ENCODE measurements around the gene RNASEH1.
"Not testable (repeated sequence)": the region's sequence is repeated elsewhere in the genome, so short reads cannot be mapped to it uniquely, and the experiment has no call there.

RNASEH1 gene

GRCh38 chr2:3571284-3571683 is 13.2 kb upstream of the RNASEH1 start:
- no peak overlapping the region for H3K27ac ChIP-seq (ENCODE audit: low read depth, low read length)
- no peak overlapping the region for H3K4me2 ChIP-seq (ENCODE audit: low read length)
- TF ChIP-seq CTCF (IDR thresholded peaks at IDR 0.05; ENCODE audit: low read depth, low read length, poor library complexity, severe bottlenecking) (no peak), EZH2phosphoT487 (IDR thresholded peaks at IDR 0.05; ENCODE audit: borderline replicate concordance, low read length) (no peak)
- no peaks in the 10 kb centered on the region for H3K9me2 ChIP-seq (replicated peaks; ENCODE audit: control insufficient read depth, low read length)
- H4K20me1 ChIP-seq (ENCODE audit: control insufficient read depth, insufficient read depth, low read depth, low read length) = peaks cover 6% of the 10 kb centered on the region
- no peak overlapping the region for H3K4me3 ChIP-seq (ENCODE audit: low read length)
- peaks cover 20% of the 10 kb centered on the region for H3K79me2 ChIP-seq (ENCODE audit: control insufficient read depth, low read length)
- H3K4me1 ChIP-seq (ENCODE audit: control insufficient read depth, low read length) = peaks cover 21% of the 10 kb centered on the region
- no peaks in the 10 kb centered on the region for H3K27me3 ChIP-seq (ENCODE audit: control insufficient read depth, low read length)
- H3K36me3 ChIP-seq (ENCODE audit: control insufficient read depth, low read length) = peaks cover 11% of the 10 kb centered on the region
- peaks cover 15% of the 10 kb centered on the region for H3F3A ChIP-seq (ENCODE audit: control insufficient read depth, insufficient read depth)
- H3K9me3 ChIP-seq (ENCODE audit: control insufficient read depth, insufficient read depth, low read length) = no peaks in the 10 kb centered on the region

- H3K27ac ChIP-seq (ENCODE audit: low read depth, low read length); H3K9me2 ChIP-seq (replicated peaks; ENCODE audit: control insufficient read depth, low read length); H3K4me3 ChIP-seq (ENCODE audit: low read length); H3K36me3 ChIP-seq (ENCODE audit: control insufficient read depth, low read length); H3F3A ChIP-seq (ENCODE audit: control insufficient read depth, insufficient read depth); H3K27me3 ChIP-seq (ENCODE audit: control insufficient read depth, low read length); H4K20me1 ChIP-seq (ENCODE audit: control insufficient read depth, insufficient read depth, low read depth, low read length); H3K9me3 ChIP-seq (ENCODE audit: control insufficient read depth, insufficient read depth, low read length); H3K4me2 ChIP-seq (ENCODE audit: low read length); H3K79me2 ChIP-seq (ENCODE audit: control insufficient read depth, low read length): not testable (repeated sequence)
- H3K4me1 ChIP-seq (ENCODE audit: control insufficient read depth, low read length) = peaks cover 18% of the 10 kb centered on the region
Observed at GRCh38 chr2:3569656-3570055, 11.5 kb upstream of the RNASEH1 start.

- Histone ChIP-seq H3K9me2 (replicated peaks; ENCODE audit: control insufficient read depth, low read length) (no peaks in the 10 kb centered on the region), H3K36me3 (ENCODE audit: control insufficient read depth, low read length) (peaks cover 8% of the 10 kb centered on the region; the same call in 1 of the 2 replicates), H3K4me2 (ENCODE audit: low read length) (no peak overlapping the region), H4K20me1 (ENCODE audit: control insufficient read depth, insufficient read depth, low read depth, low read length) (no peaks in the 10 kb centered on the region), H3K27ac (ENCODE audit: low read depth, low read length) (no peak overlapping the region), H3K79me2 (ENCODE audit: control insufficient read depth, low read length) (no peaks in the 10 kb centered on the region), H3K4me3 (ENCODE audit: low read length) (no peak overlapping the region), H3K9me3 (ENCODE audit: control insufficient read depth, insufficient read depth, low read length) (no peaks in the 10 kb centered on the region), H3K4me1 (ENCODE audit: control insufficient read depth, low read length) (peaks cover 22% of the 10 kb centered on the region), H3K27me3 (ENCODE audit: control insufficient read depth, low read length) (no peaks in the 10 kb centered on the region), H3F3A (ENCODE audit: control insufficient read depth, insufficient read depth) (0 out of 2 replicates have a peak, but pooled peaks cover 2% of the 10 kb centered on the region)
- TF ChIP-seq CTCF (IDR thresholded peaks at IDR 0.05; ENCODE audit: low read depth, low read length, poor library complexity, severe bottlenecking) = no peak
- no peak for TF ChIP-seq EZH2phosphoT487 (IDR thresholded peaks at IDR 0.05; ENCODE audit: borderline replicate concordance, low read length)
Observed at GRCh38 chr2:3566806-3567205, 8.7 kb upstream of the RNASEH1 start.

- Histone ChIP-seq H3K4me3 (ENCODE audit: low read length) (no peak overlapping the region), H3F3A (ENCODE audit: control insufficient read depth, insufficient read depth) (0 out of 2 replicates have a peak, but pooled peaks cover 2% of the 10 kb centered on the region), H3K4me1 (ENCODE audit: control insufficient read depth, low read length) (peaks cover 28% of the 10 kb centered on the region), H3K36me3 (ENCODE audit: control insufficient read depth, low read length) (peaks cover 20% of the 10 kb centered on the region), H3K9me2 (replicated peaks; ENCODE audit: control insufficient read depth, low read length) (no peaks in the 10 kb centered on the region), H4K20me1 (ENCODE audit: control insufficient read depth, insufficient read depth, low read depth, low read length) (no peaks in the 10 kb centered on the region), H3K9me3 (ENCODE audit: control insufficient read depth, insufficient read depth, low read length) (no peaks in the 10 kb centered on the region), H3K79me2 (ENCODE audit: control insufficient read depth, low read length) (peaks cover 2% of the 10 kb centered on the region), H3K27me3 (ENCODE audit: control insufficient read depth, low read length) (no peaks in the 10 kb centered on the region), H3K27ac (ENCODE audit: low read depth, low read length) (no peak overlapping the region), H3K4me2 (ENCODE audit: low read length) (no peak overlapping the region)
- TF ChIP-seq CTCF (IDR thresholded peaks at IDR 0.05; ENCODE audit: low read depth, low read length, poor library complexity, severe bottlenecking) = no peak
- no peak for TF ChIP-seq EZH2phosphoT487 (IDR thresholded peaks at IDR 0.05; ENCODE audit: borderline replicate concordance, low read length)
Observed at GRCh38 chr2:3565117-3565516, 7.0 kb upstream of the RNASEH1 start.

Measured in DOHH2 (cell line).